K562 (cell line): ENCODE measurements around the gene ATF3. TPM values are rescaled to one million over a fixed set of nuclear protein-coding genes. Genes with fewer than 3 reads are reported as not detected.

Experiments
- ATF1 ChIP-seq, 2 experiments: fragments of 450-650 bp in 1 of 2; IDR thresholded peaks; 2 replicates each; pipeline ENCODE4 v1.6.1; 2016; ENCODE audit warnings: missing compliant biosample characterization in 1 of 2, missing genetic modification characterization in 1 of 2
- BMI1 ChIP-seq: fragments of 150-350 bp; IDR thresholded peaks from 2 replicates; pipeline ENCODE4 v1.6.1; 2014; ENCODE audit warnings: low read length
- EZH2 ChIP-seq: IDR thresholded peaks from 2 replicates; pipeline ENCODE4 v1.6.1; 2012; ENCODE audit warnings: low read depth, mild to moderate bottlenecking, inconsistent platforms, low read length, borderline replicate concordance
- HDAC8 ChIP-seq: fragments of 450-650 bp; IDR thresholded peaks from 2 replicates; pipeline ENCODE4 v1.6.1; 2016; ENCODE audit warnings: mild to moderate bottlenecking, missing genetic modification characterization, moderate library complexity, missing compliant biosample characterization
- HEY1 ChIP-seq: fragments of 250-450 bp; sonication (Bioruptor Pico); IDR thresholded peaks from 2 replicates; pipeline ENCODE4 v1.5.0; 2020; ENCODE audit warnings: mild to moderate bottlenecking, moderate library complexity, borderline replicate concordance
- HIVEP1 ChIP-seq: fragments of 250-450 bp; sonication (Bioruptor Pico); IDR thresholded peaks from 2 replicates; pipeline ENCODE4 v1.4.0; 2020; ENCODE audit warnings: mild to moderate bottlenecking
- HMG20B ChIP-seq: fragments of 250-450 bp; sonication (Bioruptor Pico); IDR thresholded peaks from 2 replicates; pipeline ENCODE4 v1.5.0; 2021; ENCODE audit warnings: mild to moderate bottlenecking
- HNRNPK ChIP-seq: fragments of 200-400 bp; formaldehyde crosslinking; IDR thresholded peaks from one replicate; pipeline ENCODE4 v1.6.1; 2018; ENCODE audit warnings: mild to moderate bottlenecking, low read depth, low read length; ENCODE audit not compliant: poor library complexity, severe bottlenecking
- MYC ChIP-seq, 2 experiments: fragments of 250-450 bp in 1 of 2; sonication (Bioruptor Pico) in 1 of 2; IDR thresholded peaks; 2 replicates each; pipeline versions ENCODE4 v1.5.1 to v1.6.1; 2012 to 2021; ENCODE audit warnings: low read depth in 2 of 2, borderline replicate concordance in 1 of 2, improper control_type of control experiment in 1 of 2, low read length in 1 of 2, mild to moderate bottlenecking in 1 of 2, moderate library complexity in 1 of 2
- POLR2AphosphoS2 ChIP-seq: IDR thresholded peaks from 2 replicates; pipeline ENCODE4 v1.6.1; 2012; ENCODE audit warnings: low read length, improper control_type of control experiment
- POLR2B ChIP-seq: fragments of 450-650 bp; IDR thresholded peaks from 2 replicates; pipeline ENCODE4 v1.6.1; 2018; ENCODE audit warnings: low read depth; ENCODE audit not compliant: partially characterized antibody
- POLR2H ChIP-seq: IDR thresholded peaks from 2 replicates; pipeline ENCODE4 v1.6.1; 2016; ENCODE audit warnings: missing genetic modification characterization, low read depth, mild to moderate bottlenecking, control low read depth, missing compliant biosample characterization, moderate library complexity
- POLR3A ChIP-seq: IDR thresholded peaks from 2 replicates; pipeline ENCODE4 v1.6.1; 2011; ENCODE audit warnings: borderline replicate concordance, mild to moderate bottlenecking, moderate library complexity; ENCODE audit not compliant: insufficient read length, insufficient read depth; ENCODE audit errors: extremely low read depth
- PURB ChIP-seq: sonication (generic); formaldehyde crosslinking; IDR thresholded peaks from 2 replicates; pipeline ENCODE4 v1.9.0; 2021; ENCODE audit warnings: low read depth, mild to moderate bottlenecking, missing genetic modification reagents
- RBM22 ChIP-seq: fragments of 200-400 bp; formaldehyde crosslinking; IDR thresholded peaks from 2 replicates; pipeline ENCODE4 v1.6.1; 2018; ENCODE audit warnings: low read length, low read depth; ENCODE audit not compliant: poor library complexity, severe bottlenecking
- SMAD1 ChIP-seq: fragments of 150-350 bp; IDR thresholded peaks from 2 replicates; pipeline ENCODE4 v1.6.1; 2014; ENCODE audit warnings: low read length, low read depth; ENCODE audit not compliant: partially characterized antibody
- SMARCA4 ChIP-seq: fragments of 450-650 bp; IDR thresholded peaks from 2 replicates; pipeline ENCODE4 v1.6.1; 2016
- TAF7 ChIP-seq: fragments of 450-650 bp; IDR thresholded peaks from 2 replicates; pipeline ENCODE4 v1.6.1; 2016; ENCODE audit warnings: missing genetic modification characterization, missing compliant biosample characterization
- TCFL5 ChIP-seq: fragments of 250-450 bp; sonication (Bioruptor Pico); conservative IDR thresholded peaks from 2 replicates; pipeline ENCODE4 v1.6.1; 2021; ENCODE audit warnings: mild to moderate bottlenecking, moderate library complexity, matching md5 sums
- THRB ChIP-seq: fragments of 450-650 bp; formaldehyde crosslinking; conservative IDR thresholded peaks from 2 replicates; pipeline ENCODE4 v1.4.0; 2022; ENCODE audit warnings: mild to moderate bottlenecking, missing genetic modification characterization
- ZBTB7A ChIP-seq: IDR thresholded peaks from 2 replicates; pipeline ENCODE4 v1.6.1; 2011; ENCODE audit warnings: low read depth, mild to moderate bottlenecking, low read length, moderate library complexity, borderline replicate concordance; ENCODE audit not compliant: control insufficient read depth
- ZBTB9 ChIP-seq: fragments of 450-650 bp; formaldehyde crosslinking; IDR thresholded peaks from 2 replicates; pipeline ENCODE4 v1.4.0; 2020; ENCODE audit warnings: mild to moderate bottlenecking, moderate library complexity
- ZC3H8 ChIP-seq: fragments of 450-650 bp; IDR thresholded peaks from 2 replicates; pipeline ENCODE4 v1.6.1; 2017
- ZNF217 ChIP-seq: sonication (generic); formaldehyde crosslinking; IDR thresholded peaks from 2 replicates; pipeline ENCODE4 v1.8.0; 2022; ENCODE audit warnings: mild to moderate bottlenecking, missing genetic modification reagents
- polyA plus RNA-seq, 8 experiments: library from polyadenylated mRNA; depleted of rRNA in 4 of 8; stranded (reverse) in 5 of 8; unstranded in 3 of 8; fragments of >200 nt; fragmentation: Nextera tagmentation in 2 of 8; fragmentation: Illumina TruSeq in 1 of 8; extraction: Ambion mirVana in 2 of 8; extraction: Trizol in 1 of 8; gene quantifications; 2 replicates each; pipeline versions ENCODE4 v1.2.1 to v1.2.3, GENCODE V29; 2011 to 2014; ENCODE audit warnings: inconsistent platforms in 1 of 8, missing spikeins in 1 of 8
- total RNA-seq, 7 experiments: library from RNA; depleted of rRNA in 6 of 7; stranded (reverse); fragments of >200 nt in 6 of 7; fragmentation: Illumina TruSeq in 2 of 7; extraction: Trizol in 2 of 7; gene quantifications; 2 replicates each; pipeline versions ENCODE4 v1.2.1 to v1.2.3, GENCODE V29; 2011 to 2021; ENCODE audit warnings: low replicate concordance in 1 of 7

Gene ATF3
- total and polyA plus RNA-seq, 9 of the 15 experiments (the other 6 are each of a cell fraction or from before 2014, with no cell fraction given): 3.5 to 28.2 (median 19.8) TPM

DNA sequence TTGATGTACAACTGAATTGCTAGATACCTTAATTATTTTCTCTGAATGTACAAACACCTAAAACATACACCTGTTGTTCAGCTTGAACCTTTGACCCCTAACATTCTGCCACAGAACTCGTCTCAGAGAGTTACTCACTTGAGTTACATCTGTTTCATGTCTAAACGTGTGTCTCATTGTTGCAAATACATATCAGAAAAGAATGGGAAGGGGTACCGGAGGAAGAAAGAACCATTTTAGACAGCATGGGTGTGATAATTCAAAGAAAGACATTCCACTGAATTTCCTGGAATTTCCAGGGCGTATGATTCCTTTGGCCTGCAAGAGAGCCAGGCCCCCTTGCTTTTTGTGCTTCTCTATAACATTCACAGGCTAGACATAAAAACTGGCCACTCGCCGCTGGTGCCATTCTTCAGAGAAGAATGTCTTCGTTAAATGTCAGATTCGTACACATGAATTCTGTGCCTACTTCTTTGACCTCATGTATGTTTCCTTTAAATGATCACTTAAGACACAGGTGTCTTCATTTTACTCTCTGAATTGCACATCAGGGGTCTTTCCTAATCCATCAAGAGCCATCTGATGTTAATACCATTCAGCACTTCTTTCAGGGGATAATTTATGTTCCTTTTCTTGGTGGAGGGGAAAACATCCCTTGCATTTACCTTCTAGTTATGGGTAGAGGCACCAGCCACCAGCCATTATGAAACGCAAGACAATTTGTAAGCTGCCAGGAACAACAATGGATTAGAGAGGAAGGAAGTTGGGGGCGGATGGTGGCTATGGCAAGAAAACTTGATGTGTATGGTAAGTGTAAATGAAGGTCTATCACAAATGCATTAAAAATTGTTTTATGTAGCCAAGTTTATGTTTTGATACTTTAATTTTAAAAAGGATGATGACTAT is 12.7 kb downstream of the ATF3 start (continued):
- peak; percentile 51 for TF ChIP-seq THRB (CRISPR knock-in tag)
- TF ChIP-seq SMARCA4: no peak
- TF ChIP-seq ZNF217 (CRISPR knock-in tag): no peak
- no peak for TF ChIP-seq TAF7 (tag)
- no peak for TF ChIP-seq ZBTB9 (CRISPR knock-in tag)
- no peak for TF ChIP-seq ZC3H8
- TF ChIP-seq SMAD1: no peak
- TF ChIP-seq POLR2AphosphoS2: peak; percentile 35
- TF ChIP-seq HNRNPK: no peak
- TF ChIP-seq HIVEP1 (CRISPR knock-in tag): no peak
- no peak for TF ChIP-seq POLR2H (tag)
- no peak for TF ChIP-seq POLR3A
- TF ChIP-seq TCFL5 (CRISPR knock-in tag): no peak
- TF ChIP-seq MYC (IDR thresholded peaks at IDR 0.05; ENCODE audit: low read depth, low read length): no peak
- TF ChIP-seq MYC (CRISPR knock-in tag; IDR thresholded peaks at IDR 0.05; ENCODE audit: borderline replicate concordance, low read depth): no peak
- no peak for TF ChIP-seq BMI1
- TF ChIP-seq EZH2: no peak
- TF ChIP-seq ATF1 (CRISPR knock-in tag; IDR thresholded peaks at IDR 0.05): no peak
- TF ChIP-seq ATF1 (tag; IDR thresholded peaks at IDR 0.05): no peak
- TF ChIP-seq POLR2B: peak; percentile 21
- TF ChIP-seq PURB (CRISPR knock-in tag): no peak
- TF ChIP-seq HEY1 (CRISPR knock-in tag): no peak
- no peak for TF ChIP-seq HDAC8 (tag)
- no peak for TF ChIP-seq HMG20B
- no peak for TF ChIP-seq ZBTB7A
- TF ChIP-seq RBM22: peak; percentile 22
